K562 (cell line): ENCODE measurements around the gene RNASE4. TPM values are rescaled to one million over a fixed set of nuclear protein-coding genes. Genes with fewer than 3 reads are reported as not detected.

ENCODE experiments used
- ATF7 ChIP-seq: fragments of 450-650 bp; IDR thresholded peaks from 2 replicates; pipeline ENCODE4 v1.7.1; 2014; ENCODE audit warnings: mild to moderate bottlenecking, moderate library complexity
- BRD4 ChIP-seq: fragments of 200-600 bp; sonication (generic); IDR thresholded peaks from 2 replicates; pipeline ENCODE4 v1.6.1; 2017; ENCODE audit warnings: inconsistent platforms
- CBFB ChIP-seq: sonication (generic); formaldehyde crosslinking; IDR thresholded peaks from 2 replicates; pipeline ENCODE4 v1.4.0; 2020; ENCODE audit warnings: mild to moderate bottlenecking, missing genetic modification reagents
- RBM34 ChIP-seq: fragments of 200-400 bp; formaldehyde crosslinking; IDR thresholded peaks from 2 replicates; pipeline ENCODE4 v1.6.1; 2018; ENCODE audit warnings: low read length, borderline replicate concordance; ENCODE audit not compliant: insufficient read depth
- SAFB2 ChIP-seq: fragments of 200-400 bp; formaldehyde crosslinking; IDR thresholded peaks from 2 replicates; pipeline ENCODE4 v1.6.1; 2018; ENCODE audit warnings: borderline replicate concordance, low read length, low read depth, moderate library complexity; ENCODE audit not compliant: severe bottlenecking
- TSC22D4 ChIP-seq: fragments of 450-650 bp; IDR thresholded peaks from 2 replicates; pipeline ENCODE4 v1.6.1; 2016; ENCODE audit warnings: missing genetic modification characterization, missing biosample characterization, control low read depth
- ZFX ChIP-seq: sonication (generic); formaldehyde crosslinking; IDR thresholded peaks from 2 replicates; pipeline ENCODE4 v1.8.0; 2022; ENCODE audit warnings: mild to moderate bottlenecking, missing genetic modification reagents, moderate library complexity
- ZNF184 ChIP-seq: sonication (generic); formaldehyde crosslinking; IDR thresholded peaks from 2 replicates; pipeline ENCODE4 v1.5.0; 2020; ENCODE audit warnings: missing genetic modification reagents
- ZNF41 ChIP-seq: fragments of 250-450 bp; sonication (Bioruptor Pico); conservative IDR thresholded peaks from 2 replicates; pipeline ENCODE4 v1.4.0; 2020; ENCODE audit warnings: mild to moderate bottlenecking
- polyA plus RNA-seq, 8 experiments: library from polyadenylated mRNA; depleted of rRNA in 4 of 8; stranded (reverse) in 5 of 8; unstranded in 3 of 8; fragments of >200 nt; fragmentation: Nextera tagmentation in 2 of 8; fragmentation: Illumina TruSeq in 1 of 8; extraction: Ambion mirVana in 2 of 8; extraction: Trizol in 1 of 8; gene quantifications; 2 replicates each; pipeline versions ENCODE4 v1.2.1 to v1.2.3, GENCODE V29; 2011 to 2014; ENCODE audit warnings: inconsistent platforms in 1 of 8, missing spikeins in 1 of 8
- total RNA-seq, 7 experiments: library from RNA; depleted of rRNA in 6 of 7; stranded (reverse); fragments of >200 nt in 6 of 7; fragmentation: Illumina TruSeq in 2 of 7; extraction: Trizol in 2 of 7; gene quantifications; 2 replicates each; pipeline versions ENCODE4 v1.2.1 to v1.2.3, GENCODE V29; 2011 to 2021; ENCODE audit warnings: low replicate concordance in 1 of 7
- TF ChIP-seq, protein P1 (sequence below), 2 experiments: fragments of 450-650 bp; formaldehyde crosslinking in 1 of 2; IDR thresholded peaks; 2 replicates each; pipeline versions ENCODE4 v1.4.0 to v1.6.1; 2014 to 2020; ENCODE audit warnings: mild to moderate bottlenecking in 2 of 2, borderline replicate concordance in 1 of 2, low read depth in 1 of 2
- TF ChIP-seq, protein P2 (sequence below), 2 experiments: fragments of 450-650 bp; IDR thresholded peaks; 2 replicates each; pipeline ENCODE4 v1.6.1; 2016; ENCODE audit warnings: mild to moderate bottlenecking in 2 of 2, borderline replicate concordance in 1 of 2, low read depth in 1 of 2, moderate library complexity in 1 of 2

Gene RNASE4
- total and polyA plus RNA-seq, 9 of the 15 experiments (the other 6 are each of a cell fraction or from before 2014, with no cell fraction given): 0.09 to 0.22 (median 0.13) TPM; not detected in 2

DNA sequence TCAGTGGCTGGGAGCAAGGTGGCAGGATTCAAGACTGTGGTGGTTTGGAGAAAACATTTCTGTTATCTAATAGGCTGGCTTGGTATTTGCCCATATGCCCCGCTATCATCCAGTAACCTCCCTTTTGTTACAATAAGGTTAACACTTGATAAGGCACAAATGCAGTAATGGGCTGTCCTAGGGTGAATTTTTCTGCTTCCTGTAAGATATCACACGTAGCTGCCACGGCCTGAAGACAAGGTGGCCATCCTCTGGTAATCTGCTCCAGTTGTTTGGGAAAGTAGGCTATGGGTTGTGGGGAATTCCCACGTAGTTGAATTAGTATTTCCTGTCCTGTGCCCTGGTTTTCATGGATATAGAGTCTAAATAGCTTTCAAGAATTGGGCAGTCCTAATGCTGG, 27.3 kb downstream of the RNASE4 start (continued):
- TF ChIP-seq, protein P1, sequence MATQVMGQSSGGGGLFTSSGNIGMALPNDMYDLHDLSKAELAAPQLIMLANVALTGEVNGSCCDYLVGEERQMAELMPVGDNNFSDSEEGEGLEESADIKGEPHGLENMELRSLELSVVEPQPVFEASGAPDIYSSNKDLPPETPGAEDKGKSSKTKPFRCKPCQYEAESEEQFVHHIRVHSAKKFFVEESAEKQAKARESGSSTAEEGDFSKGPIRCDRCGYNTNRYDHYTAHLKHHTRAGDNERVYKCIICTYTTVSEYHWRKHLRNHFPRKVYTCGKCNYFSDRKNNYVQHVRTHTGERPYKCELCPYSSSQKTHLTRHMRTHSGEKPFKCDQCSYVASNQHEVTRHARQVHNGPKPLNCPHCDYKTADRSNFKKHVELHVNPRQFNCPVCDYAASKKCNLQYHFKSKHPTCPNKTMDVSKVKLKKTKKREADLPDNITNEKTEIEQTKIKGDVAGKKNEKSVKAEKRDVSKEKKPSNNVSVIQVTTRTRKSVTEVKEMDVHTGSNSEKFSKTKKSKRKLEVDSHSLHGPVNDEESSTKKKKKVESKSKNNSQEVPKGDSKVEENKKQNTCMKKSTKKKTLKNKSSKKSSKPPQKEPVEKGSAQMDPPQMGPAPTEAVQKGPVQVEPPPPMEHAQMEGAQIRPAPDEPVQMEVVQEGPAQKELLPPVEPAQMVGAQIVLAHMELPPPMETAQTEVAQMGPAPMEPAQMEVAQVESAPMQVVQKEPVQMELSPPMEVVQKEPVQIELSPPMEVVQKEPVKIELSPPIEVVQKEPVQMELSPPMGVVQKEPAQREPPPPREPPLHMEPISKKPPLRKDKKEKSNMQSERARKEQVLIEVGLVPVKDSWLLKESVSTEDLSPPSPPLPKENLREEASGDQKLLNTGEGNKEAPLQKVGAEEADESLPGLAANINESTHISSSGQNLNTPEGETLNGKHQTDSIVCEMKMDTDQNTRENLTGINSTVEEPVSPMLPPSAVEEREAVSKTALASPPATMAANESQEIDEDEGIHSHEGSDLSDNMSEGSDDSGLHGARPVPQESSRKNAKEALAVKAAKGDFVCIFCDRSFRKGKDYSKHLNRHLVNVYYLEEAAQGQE (IDR thresholded peaks at IDR 0.05; ENCODE audit: borderline replicate concordance): no peak
- TF ChIP-seq, protein P1 (CRISPR knock-in tag; IDR thresholded peaks at IDR 0.05; ENCODE audit: low read depth): no peak
- TF ChIP-seq CBFB (CRISPR knock-in tag): no peak
- TF ChIP-seq RBM34: no peak
- TF ChIP-seq, protein P2, sequence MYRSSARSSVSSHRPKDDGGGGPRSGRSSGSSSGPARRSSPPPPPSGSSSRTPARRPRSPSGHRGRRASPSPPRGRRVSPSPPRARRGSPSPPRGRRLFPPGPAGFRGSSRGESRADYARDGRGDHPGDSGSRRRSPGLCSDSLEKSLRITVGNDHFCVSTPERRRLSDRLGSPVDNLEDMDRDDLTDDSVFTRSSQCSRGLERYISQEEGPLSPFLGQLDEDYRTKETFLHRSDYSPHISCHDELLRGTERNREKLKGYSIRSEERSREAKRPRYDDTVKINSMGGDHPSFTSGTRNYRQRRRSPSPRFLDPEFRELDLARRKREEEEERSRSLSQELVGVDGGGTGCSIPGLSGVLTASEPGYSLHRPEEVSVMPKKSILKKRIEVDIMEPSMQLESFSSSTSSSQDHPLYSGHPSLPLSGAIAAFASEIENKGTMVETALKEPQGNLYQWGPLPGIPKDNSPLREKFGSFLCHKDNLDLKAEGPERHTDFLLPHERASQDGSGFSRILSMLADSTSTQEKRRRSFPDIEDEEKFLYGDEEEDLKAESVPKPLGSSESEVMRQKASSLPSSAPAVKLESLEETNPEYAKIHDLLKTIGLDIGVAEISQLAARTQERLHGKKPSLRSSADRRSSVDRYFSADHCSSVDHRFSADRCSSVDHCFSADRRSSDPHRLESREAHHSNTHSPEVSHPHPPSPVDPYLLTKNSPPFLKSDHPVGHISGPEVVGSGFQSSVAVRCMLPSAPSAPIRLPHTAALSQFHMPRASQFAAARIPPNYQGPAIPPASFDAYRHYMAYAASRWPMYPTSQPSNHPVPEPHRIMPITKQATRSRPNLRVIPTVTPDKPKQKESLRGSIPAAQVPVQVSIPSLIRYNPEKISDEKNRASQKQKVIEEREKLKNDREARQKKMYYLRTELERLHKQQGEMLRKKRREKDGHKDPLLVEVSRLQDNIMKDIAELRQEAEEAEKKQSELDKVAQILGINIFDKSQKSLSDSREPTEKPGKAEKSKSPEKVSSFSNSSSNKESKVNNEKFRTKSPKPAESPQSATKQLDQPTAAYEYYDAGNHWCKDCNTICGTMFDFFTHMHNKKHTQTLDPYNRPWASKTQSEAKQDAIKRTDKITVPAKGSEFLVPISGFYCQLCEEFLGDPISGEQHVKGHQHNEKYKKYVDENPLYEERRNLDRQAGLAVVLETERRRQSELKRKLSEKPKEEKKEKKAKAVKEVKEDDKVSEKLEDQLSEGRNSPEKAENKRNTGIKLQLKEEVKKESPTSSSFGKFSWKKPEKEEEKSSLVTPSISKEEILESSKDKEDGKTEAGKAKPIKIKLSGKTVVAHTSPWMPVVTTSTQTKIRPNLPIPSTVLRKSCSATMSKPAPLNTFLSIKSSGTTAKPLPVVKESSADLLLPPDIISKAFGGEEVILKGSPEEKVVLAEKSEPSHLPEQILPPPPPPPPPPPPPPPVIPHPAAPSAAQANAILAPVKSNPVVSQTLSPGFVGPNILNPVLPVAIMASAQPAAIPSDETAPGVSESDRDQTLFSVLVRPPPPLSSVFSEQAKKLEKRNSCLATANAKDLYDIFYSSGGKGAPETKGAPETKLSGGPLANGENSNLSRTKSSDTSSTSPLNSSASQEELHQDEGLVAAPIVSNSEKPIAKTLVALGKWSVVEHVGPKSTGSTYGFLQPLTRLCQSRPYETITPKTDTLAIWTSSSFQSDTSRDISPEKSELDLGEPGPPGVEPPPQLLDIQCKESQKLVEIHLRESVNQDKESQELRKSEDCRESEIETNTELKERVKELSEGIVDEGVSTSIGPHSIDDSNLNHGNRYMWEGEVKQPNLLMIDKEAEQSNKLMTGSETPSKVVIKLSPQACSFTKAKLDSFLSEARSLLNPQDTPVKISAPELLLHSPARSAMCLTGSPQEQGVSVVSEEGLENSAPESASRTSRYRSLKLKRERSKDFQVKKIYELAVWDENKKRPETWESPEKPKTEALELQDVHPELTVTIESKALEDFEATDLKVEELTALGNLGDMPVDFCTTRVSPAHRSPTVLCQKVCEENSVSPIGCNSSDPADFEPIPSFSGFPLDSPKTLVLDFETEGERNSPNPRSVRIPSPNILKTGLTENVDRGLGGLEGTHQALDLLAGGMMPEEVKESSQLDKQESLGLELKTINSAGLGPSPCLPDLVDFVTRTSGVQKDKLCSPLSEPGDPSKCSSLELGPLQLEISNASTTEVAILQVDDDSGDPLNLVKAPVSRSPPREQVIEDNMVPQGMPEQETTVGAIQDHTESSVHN (IDR thresholded peaks at IDR 0.05; ENCODE audit: borderline replicate concordance in 1 of 2, low read depth in 1 of 2): no peak
- TF ChIP-seq ATF7: no peak
- no peak for TF ChIP-seq ZFX (CRISPR knock-in tag)
- TF ChIP-seq ZNF41 (CRISPR knock-in tag): no peak
- TF ChIP-seq ZNF184 (CRISPR knock-in tag): no peak
- no peak for TF ChIP-seq TSC22D4
- no peak for TF ChIP-seq SAFB2
- TF ChIP-seq BRD4: no peak
